Endothelial cell of umbilical vein (primary cell): ENCODE results near the gene PBXIP1. TPM values are rescaled to one million over a fixed set of nuclear protein-coding genes. Genes with fewer than 3 reads are reported as not detected.
"Not testable (repeated sequence)": the region's sequence is repeated elsewhere in the genome, so short reads cannot be mapped to it uniquely, and the experiment has no call there.

Source experiments
- BruUV-seq: library from RNA; stranded (reverse); fragments of 400-500 nt; replicated peaks from 2 replicates; lab custom pipeline; 2021; lab: Mats Ljungman, UMichigan
- CTCF ChIA-PET: fragments of 300-600, 350-600 bp; sonication (Branson Sonifier 250); formaldehyde crosslinking; loops from one replicate; lab custom pipeline; 2021; ENCODE audit warnings: antibody characterized with exemption, inconsistent platforms; lab: Charles Lee
- POLR2A ChIA-PET: fragments of 300-600, 350-600 bp; sonication (Branson Sonifier 250); formaldehyde crosslinking; loops from one replicate; lab custom pipeline; 2021; ENCODE audit warnings: antibody characterized with exemption, inconsistent platforms; lab: Charles Lee
- DNase-seq: peaks from one replicate; pipeline ENCODE4 v3.0.0-alpha.2; 2011; ENCODE audit warnings: low read depth, low spot score
- FAIRE-seq: peaks from 2 replicates; lab custom pipeline; 2011; peaks lifted over from hg19 to GRCh38; lab: Jason Lieb, UNC
- H2AFZ ChIP-seq: 2 replicates; pipeline ENCODE4 v1.6.0; 2012; ENCODE audit warnings: low read depth, low read length, control low read depth, inconsistent platforms
- H3K27ac ChIP-seq: 2 replicates; pipeline ENCODE4 v1.5.1; 2011; ENCODE audit warnings: low read depth, mild to moderate bottlenecking, control low read depth, low read length, moderate library complexity; ENCODE audit not compliant: insufficient read depth
- H3K27me3 ChIP-seq, 2 experiments: 2 replicates each; pipeline versions ENCODE4 v1.6.0 to v1.6.1; 2011; ENCODE audit warnings: low read length in 2 of 2, mixed read lengths in 1 of 2; ENCODE audit not compliant: control insufficient read depth in 2 of 2, insufficient read depth in 2 of 2
- H3K36me3 ChIP-seq, 2 experiments: 2 replicates in 1 of 2; 3 replicates in 1 of 2; pipeline ENCODE4 v1.5.1; 2011; ENCODE audit warnings: low read length in 2 of 2, mild to moderate bottlenecking in 1 of 2, moderate library complexity in 1 of 2; ENCODE audit not compliant: control insufficient read depth in 2 of 2, insufficient read depth in 2 of 2; ENCODE audit errors: extremely low read depth in 1 of 2
- H3K4me1 ChIP-seq: 3 replicates; pipeline ENCODE4 v1.5.1; 2011; ENCODE audit warnings: mild to moderate bottlenecking, low read length; ENCODE audit not compliant: control insufficient read depth, insufficient read depth; ENCODE audit errors: extremely low read depth
- H3K4me2 ChIP-seq: 2 replicates; pipeline ENCODE4 v1.6.1; 2011; ENCODE audit warnings: low read length, control low read depth, mixed read lengths; ENCODE audit not compliant: insufficient read depth
- H3K4me3 ChIP-seq, 3 experiments: fragments of 200-600 bp in 1 of 3; sonication (generic), shearing (Covaris generic) in 1 of 3; replicated peaks in 1 of 3; 2 replicates each; pipeline ENCODE4 v1.5.1; 2011 to 2016; ENCODE audit warnings: control low read depth in 3 of 3, low read length in 3 of 3, mild to moderate bottlenecking in 2 of 3, inconsistent platforms in 1 of 3, low read depth in 1 of 3, moderate library complexity in 1 of 3; ENCODE audit not compliant: insufficient read depth in 1 of 3
- H3K79me2 ChIP-seq: 2 replicates; pipeline ENCODE4 v1.6.0; 2012; ENCODE audit warnings: low read length, inconsistent platforms; ENCODE audit not compliant: control insufficient read depth, insufficient read depth
- H3K9ac ChIP-seq: replicated peaks from 2 replicates; pipeline ENCODE3; 2011; ENCODE audit warnings: low read length, control low read depth; ENCODE audit not compliant: insufficient read depth; ENCODE audit errors: extremely low read depth
- H3K9me1 ChIP-seq: replicated peaks from 3 replicates; pipeline ENCODE4 v1.6.0; 2011; ENCODE audit warnings: mild to moderate bottlenecking, low read length; ENCODE audit not compliant: control insufficient read depth, insufficient read depth; ENCODE audit errors: extremely low read depth
- H3K9me3 ChIP-seq: replicated peaks from 2 replicates; pipeline ENCODE4 v1.5.1; 2012; ENCODE audit warnings: low read length, inconsistent platforms; ENCODE audit not compliant: control insufficient read depth, insufficient read depth
- H4K20me1 ChIP-seq: replicated peaks from 2 replicates; pipeline ENCODE3; 2011; ENCODE audit warnings: mild to moderate bottlenecking, low read length; ENCODE audit not compliant: control insufficient read depth, insufficient read depth; ENCODE audit errors: extremely low read depth
- CTCF ChIP-seq, 2 donors: IDR thresholded peaks; 1 replicate in 1 of 2; 2 replicates in 1 of 2; pipeline ENCODE4 v1.5.1; 2011; ENCODE audit warnings: low read length in 2 of 2, mild to moderate bottlenecking in 2 of 2, moderate library complexity in 2 of 2, control low read depth in 1 of 2, inconsistent platforms in 1 of 2, low read depth in 1 of 2; ENCODE audit not compliant: insufficient read depth in 1 of 2; ENCODE audit errors: extremely low read depth in 1 of 2
- EZH2 ChIP-seq: IDR thresholded peaks from 2 replicates; pipeline ENCODE4 v1.6.1; 2012; ENCODE audit warnings: borderline replicate concordance, low read depth, mild to moderate bottlenecking, moderate library complexity, low read length, inconsistent platforms; ENCODE audit not compliant: severe bottlenecking
- FOS ChIP-seq: IDR thresholded peaks from 2 replicates; pipeline ENCODE4 v1.6.1; 2011; ENCODE audit warnings: mild to moderate bottlenecking, low read length, moderate library complexity, borderline replicate concordance; ENCODE audit not compliant: insufficient read depth
- GATA2 ChIP-seq: IDR thresholded peaks from 2 replicates; pipeline ENCODE4 v1.7.0; 2011; ENCODE audit warnings: low read depth, mild to moderate bottlenecking, moderate library complexity, mixed read lengths, low read length; ENCODE audit not compliant: insufficient read length, insufficient read depth
- JUN ChIP-seq: IDR thresholded peaks from 2 replicates; pipeline ENCODE4 v1.6.1; 2011; ENCODE audit warnings: borderline replicate concordance, low read depth; ENCODE audit not compliant: insufficient read length, insufficient read depth
- MYC ChIP-seq: IDR thresholded peaks from one replicate; pipeline ENCODE4 v1.6.1; 2011; ENCODE audit warnings: mild to moderate bottlenecking, low read depth, low read length
- POLR2A ChIP-seq: IDR thresholded peaks from 2 replicates; pipeline ENCODE4 v1.6.1; 2012; ENCODE audit warnings: low read depth, mild to moderate bottlenecking, control low read depth, low read length
- POLR2AphosphoS5 ChIP-seq: IDR thresholded peaks from 2 replicates; pipeline ENCODE4 v1.6.1; 2012; ENCODE audit warnings: low read depth, mild to moderate bottlenecking, control low read depth, low read length, moderate library complexity; ENCODE audit not compliant: insufficient read depth
- dilution Hi-C: fragments of 300-500 bp; cut with MboI; formaldehyde crosslinking; loops from one replicate; pipeline ENCODE4 v1.15.0; 2019; ENCODE audit warnings: low sequenced_read_pairs; ENCODE audit not compliant: extremely low pct_ligation_motif_present
- intact Hi-C: fragments of 100-400 bp; cut with micrococcal nuclease; formaldehyde crosslinking; loops from one replicate; pipeline ENCODE4 v1.10.0; 2022
- polyA plus RNA-seq, 4 experiments: library from polyadenylated mRNA; depleted of rRNA in 3 of 4; stranded (reverse) in 3 of 4; unstranded in 1 of 4; fragments of >200 nt; gene quantifications; 2 replicates each; pipeline versions ENCODE4 v1.2.1 to v1.2.3, GENCODE V29; 2011 to 2012; ENCODE audit warnings: missing spikeins in 1 of 4
- total RNA-seq: library from RNA; stranded (reverse); gene quantifications from 2 replicates; pipeline ENCODE4 v1.2.3, GENCODE V29; 2021
- TF ChIP-seq, protein P1 (sequence below): IDR thresholded peaks from 2 replicates; pipeline ENCODE4 v1.6.1; 2011; ENCODE audit not compliant: insufficient read depth, insufficient read length

Gene PBXIP1
- total and polyA plus RNA-seq, 2 donors (not counting 3 experiments of a cell fraction or from before 2014, with no cell fraction given) = 49.4 to 54.7 TPM

DNA sequence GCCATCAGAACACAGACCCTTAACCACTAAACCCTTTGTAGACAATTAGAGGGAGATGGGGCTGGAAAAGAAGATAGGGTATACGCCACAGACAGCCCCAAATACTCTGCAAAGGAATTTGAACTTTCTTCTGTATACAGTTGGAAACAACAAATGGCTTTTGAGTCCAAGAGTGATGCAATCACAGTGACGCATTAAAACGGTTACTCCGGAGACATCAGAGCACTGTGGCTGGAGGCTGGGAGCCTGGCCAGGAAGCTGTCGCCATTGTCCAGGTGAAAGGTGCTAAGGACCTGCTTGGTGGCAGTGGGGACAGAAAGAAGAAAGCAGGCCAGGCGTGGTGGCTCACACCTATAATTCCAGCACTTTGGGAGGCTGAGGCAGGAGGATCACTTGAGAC lies 31.4 kb upstream of the PBXIP1 start:
- FAIRE-seq (no peak), DNase-seq (no peak)
- H3K27me3 ChIP-seq = no peaks in the 10 kb centered on the region
- H3K9ac ChIP-seq = no peak overlapping the region
- H3K36me3 ChIP-seq = peaks cover 3 to 24% of the 10 kb centered on the region in 2 experiments
- peaks cover 18% of the 10 kb centered on the region for H3K79me2 ChIP-seq
- no peaks in the 10 kb centered on the region for H3K9me3 ChIP-seq
- no peak overlapping the region for H2AFZ ChIP-seq
- H4K20me1 ChIP-seq = no peaks in the 10 kb centered on the region
- no peak for TF ChIP-seq POLR2AphosphoS5
- TF ChIP-seq EZH2 = no peak
- no peak for TF ChIP-seq GATA2
- no peak for TF ChIP-seq FOS
- no peak for TF ChIP-seq POLR2A
- no peak for TF ChIP-seq JUN
- TF ChIP-seq, protein P1, sequence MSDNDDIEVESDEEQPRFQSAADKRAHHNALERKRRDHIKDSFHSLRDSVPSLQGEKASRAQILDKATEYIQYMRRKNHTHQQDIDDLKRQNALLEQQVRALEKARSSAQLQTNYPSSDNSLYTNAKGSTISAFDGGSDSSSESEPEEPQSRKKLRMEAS = no peak
- TF ChIP-seq CTCF (IDR thresholded peaks at IDR 0.05; ENCODE audit: extremely low read depth in 1 of 2, insufficient read depth in 1 of 2, low read depth in 1 of 2, low read length in 2 of 2) = no peak
- no peak for TF ChIP-seq MYC
- no peak overlapping the region for H3K4me2 ChIP-seq
- intact Hi-C loops (no loop called here), dilution Hi-C loops (no loop called here)
- ChIA-PET POLR2A (no interaction called here), CTCF (interaction anchor here (1.1 to 2.3 kb wide), 6 partner anchors 9 to 30 kb away, joined by 3 to 10 read pairs (median 5); partner anchors contain the start of genes CKS1B, PYGO2 and SHC1)
- H3K27ac ChIP-seq = no peak overlapping the region
- no peak overlapping the region for H3K4me3 ChIP-seq
- BruUV-seq = no TSS peak
- no peaks in the 10 kb centered on the region for H3K9me1 ChIP-seq
- peaks cover 11% of the 10 kb centered on the region for H3K4me1 ChIP-seq

- H3K4me3 ChIP-seq, FAIRE-seq, DNase-seq, H3K9ac ChIP-seq, BruUV-seq, H3K9me3 ChIP-seq, H3K9me1 ChIP-seq, dilution Hi-C loops, H2AFZ ChIP-seq, intact Hi-C loops, H3K27ac ChIP-seq, H3K27me3 ChIP-seq, POLR2A ChIA-PET, H4K20me1 ChIP-seq, H3K4me2 ChIP-seq: not testable (repeated sequence)
- Histone ChIP-seq H3K36me3 (peaks cover 3 to 24% of the 10 kb centered on the region in 2 experiments), H3K4me1 (peaks cover 11% of the 10 kb centered on the region), H3K79me2 (peaks cover 18% of the 10 kb centered on the region)
- CTCF ChIA-PET = interaction anchor here (1.2 to 2.3 kb wide), 3 partner anchors 12 to 31 kb away, joined by 3 to 10 read pairs (median 6); partner anchors contain the start of gene SHC1
Observed at GRCh38 chr1:154986736-154987135, 30.8 kb upstream of the PBXIP1 start.
